Stimulated activated naive CD4-positive, alpha-beta T cell treated with Interleukin-2 at 50 U/mL for 16 hours (primary cell): Measurements from ENCODE around the gene CDKL5.
"Not testable (repeated sequence)": the region's sequence is repeated elsewhere in the genome, so short reads cannot be mapped to it uniquely, and the experiment has no call there.

Experiments
- DNase-seq: peaks from one replicate; lab custom pipeline; 2025; lab: John Stamatoyannopoulos, UW

CDKL5 gene

DNA sequence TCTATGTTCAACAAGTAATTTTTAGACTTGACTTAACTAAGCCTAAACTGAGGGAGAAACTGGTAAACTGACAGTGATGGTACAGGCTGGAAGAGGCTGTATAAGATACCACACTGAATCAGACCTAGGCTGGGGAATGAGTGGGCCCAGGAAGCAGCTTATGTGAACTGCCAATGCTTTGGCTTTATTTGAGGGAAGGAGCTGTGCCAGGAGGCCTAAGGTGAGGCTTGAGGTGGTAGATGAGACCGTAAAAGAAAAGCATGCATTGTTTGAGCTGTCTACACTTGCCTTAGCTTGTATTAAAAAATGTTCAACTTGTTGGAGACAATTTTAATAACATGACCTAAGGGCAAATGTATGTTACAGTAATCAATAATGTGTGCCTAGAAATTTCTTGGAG lies 150.3 kb downstream of the CDKL5 start:
- DNase-seq, result no peak

DNA sequence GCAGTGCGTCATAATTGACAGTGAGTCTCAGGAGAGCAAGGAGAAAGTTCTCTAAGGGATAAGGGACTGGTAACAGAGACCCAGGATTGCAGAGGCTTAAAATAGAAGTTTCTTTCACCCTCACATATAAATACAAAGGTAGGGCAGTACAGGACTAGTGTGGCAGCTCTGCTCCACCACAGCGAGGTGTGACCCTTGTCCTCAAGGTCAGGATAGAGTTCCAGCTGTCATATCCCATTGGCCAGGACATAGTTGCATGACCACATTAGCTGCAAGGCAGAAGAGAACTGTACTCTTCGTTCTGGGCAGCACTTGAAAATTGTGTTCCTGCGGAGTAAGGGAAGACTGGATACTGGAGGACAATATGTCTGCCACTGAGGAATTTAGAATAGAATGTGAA lies 152.0 kb downstream of the CDKL5 start:
- no peak for DNase-seq

DNA sequence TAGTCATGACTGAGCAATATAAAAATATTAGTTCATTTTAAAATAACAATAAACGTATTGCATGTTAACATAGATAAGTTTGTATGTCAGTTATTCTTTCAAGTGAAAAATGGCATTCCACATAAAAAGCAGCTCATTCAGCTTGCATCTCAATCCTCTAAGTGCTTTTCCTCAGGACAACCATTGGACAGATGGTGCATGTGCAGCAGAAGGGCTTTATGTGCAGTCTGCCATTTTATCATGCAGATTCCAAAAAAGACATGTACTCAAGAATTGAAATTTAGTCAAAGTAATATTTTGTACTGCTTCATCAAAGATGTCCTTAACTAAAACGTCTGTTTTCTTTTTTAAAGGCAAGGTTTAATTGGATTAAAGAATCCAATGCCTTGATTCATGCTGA lies 153.1 kb downstream of the CDKL5 start:
- DNase-seq, result no peak

DNA sequence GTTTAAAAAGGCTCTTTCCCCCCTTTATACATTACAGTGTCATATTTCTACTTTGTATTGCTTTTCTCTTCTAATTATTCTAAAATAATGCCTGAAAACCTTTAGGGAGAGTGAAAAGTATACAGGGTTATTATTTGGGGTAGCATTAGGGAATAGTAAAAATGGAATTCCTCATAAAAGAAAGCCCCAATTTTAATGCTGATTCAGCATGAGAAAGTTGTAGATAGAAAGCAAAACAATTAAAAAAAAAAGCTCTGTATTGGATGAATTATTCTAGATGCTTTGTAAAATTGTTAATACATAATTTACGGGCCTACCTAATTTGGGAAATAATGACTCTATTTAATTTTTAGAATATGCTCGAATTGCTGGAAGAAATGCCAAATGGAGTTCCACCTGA lies 154.1 kb downstream of the CDKL5 start:
- no peak for DNase-seq

DNA sequence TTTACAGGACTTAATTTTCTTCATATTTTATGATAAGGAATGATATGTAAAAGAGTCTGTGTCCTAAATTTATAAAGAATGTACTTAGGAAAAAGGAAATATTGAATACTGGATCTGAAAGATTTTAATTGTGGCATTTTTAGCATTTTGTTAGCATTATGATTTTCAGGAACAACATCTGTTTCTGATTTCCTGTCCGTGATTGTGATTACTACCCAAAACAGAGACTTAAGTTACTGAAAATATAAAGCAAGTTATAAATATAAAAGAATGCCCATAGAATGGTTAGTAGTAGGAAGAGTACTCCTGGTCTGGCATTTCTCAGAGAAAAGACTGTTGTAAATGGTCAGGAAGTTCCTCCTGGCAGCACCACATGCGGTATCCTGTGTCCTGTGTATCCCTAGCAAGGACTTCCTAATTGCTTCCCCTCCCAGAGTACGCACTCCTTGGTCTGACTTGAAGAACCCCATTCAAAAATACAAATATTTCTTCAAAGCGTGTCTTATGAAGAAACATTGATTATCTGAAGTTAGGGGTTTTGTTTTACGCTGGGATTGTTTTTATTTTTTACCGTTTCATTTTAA lies 157.6 kb downstream of the CDKL5 start:
- no peak for DNase-seq

DNA sequence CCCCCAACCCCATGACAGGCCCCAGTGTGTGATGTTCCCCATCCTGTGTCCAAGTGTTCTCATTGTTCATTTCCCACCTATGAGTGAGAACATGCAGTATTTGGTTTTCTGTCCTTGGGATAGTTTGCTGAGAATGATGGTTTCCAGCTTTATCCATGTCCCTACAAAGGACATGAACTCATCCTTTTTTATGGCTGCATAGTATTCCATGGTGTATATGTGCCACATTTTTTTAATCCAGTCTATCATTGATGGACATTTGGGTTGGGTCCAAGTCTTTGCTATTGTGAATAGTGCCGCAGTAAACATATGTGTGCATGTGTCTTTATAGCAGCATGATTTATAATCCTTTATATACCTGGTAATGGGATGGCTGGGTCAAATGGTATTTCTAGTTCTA lies 163.9 kb downstream of the CDKL5 start:
- not testable (repeated sequence) for DNase-seq

DNA sequence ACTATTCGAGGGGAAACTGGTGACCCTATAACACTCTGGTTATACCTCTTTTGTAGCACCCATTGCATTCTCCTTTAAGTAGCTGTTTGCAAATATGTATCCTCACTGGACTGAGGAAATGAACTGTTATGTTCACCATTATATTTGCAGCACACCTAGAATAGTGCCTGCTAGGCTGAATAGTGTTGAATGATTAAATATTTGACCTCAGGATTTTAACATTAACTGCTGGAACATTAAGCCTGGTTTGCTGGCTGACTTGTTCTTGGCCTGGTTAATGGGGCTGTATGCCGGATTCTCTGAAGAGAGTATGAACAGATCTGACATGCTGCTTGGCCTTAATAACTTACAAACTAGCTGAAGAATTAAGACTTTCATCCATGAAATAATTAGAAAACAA lies 166.4 kb downstream of the CDKL5 start:
- DNase-seq, result no peak

DNA sequence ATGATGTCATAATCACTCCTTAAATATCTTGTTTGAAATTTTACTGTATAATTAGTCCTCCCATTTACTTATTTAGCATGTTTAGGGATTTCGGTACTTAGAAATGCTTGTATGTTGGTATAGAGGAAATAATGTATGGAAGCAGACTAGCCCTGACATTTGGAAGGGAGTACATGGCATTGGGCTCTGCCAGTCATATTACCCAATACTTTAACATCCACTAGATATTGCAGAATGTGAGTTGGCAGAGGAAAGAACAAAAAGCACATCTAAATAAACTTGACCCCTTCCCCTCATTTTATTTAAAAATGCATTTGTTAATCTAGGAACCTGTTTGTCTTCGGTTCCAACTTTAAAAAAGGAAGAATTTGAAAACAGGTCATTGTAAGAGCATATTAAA lies 168.7 kb downstream of the CDKL5 start:
- DNase-seq, result no peak

DNA sequence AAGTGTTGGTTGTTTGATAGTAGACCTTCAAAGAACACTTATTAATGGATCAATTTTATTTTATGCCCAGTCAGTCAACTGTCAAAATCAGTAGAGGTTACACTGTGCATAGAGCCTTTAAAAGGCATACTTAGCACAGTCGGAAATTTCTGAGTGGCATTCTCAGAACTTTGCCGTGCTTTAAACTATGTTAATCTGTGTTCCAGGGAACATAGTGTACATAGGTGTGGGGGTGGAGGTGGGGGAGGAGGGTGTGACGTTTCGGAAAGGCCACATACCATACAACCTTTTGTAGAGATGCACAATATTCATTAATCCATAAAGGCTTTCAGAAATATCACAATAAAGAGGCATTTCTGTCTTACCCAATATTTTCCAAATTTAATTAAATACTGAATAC lies 170.7 kb downstream of the CDKL5 start:
- no peak for DNase-seq

DNA sequence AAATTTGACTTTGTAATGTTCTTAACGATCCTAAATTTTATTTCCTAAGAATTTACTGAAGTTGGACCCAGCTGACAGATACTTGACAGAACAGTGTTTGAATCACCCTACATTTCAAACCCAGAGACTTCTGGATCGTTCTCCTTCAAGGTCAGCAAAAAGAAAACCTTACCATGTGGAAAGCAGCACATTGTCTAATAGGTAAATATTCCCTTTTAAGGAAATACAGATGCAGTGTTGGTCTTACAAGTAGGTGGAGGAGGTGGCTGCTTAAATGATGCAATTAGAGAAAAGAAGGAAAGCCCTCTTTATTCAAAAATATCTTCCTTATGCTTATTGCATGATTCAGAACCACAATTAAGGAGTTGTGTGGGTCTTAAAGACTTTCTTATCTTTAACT lies 173.0 kb downstream of the CDKL5 start:
- no peak for DNase-seq

DNA sequence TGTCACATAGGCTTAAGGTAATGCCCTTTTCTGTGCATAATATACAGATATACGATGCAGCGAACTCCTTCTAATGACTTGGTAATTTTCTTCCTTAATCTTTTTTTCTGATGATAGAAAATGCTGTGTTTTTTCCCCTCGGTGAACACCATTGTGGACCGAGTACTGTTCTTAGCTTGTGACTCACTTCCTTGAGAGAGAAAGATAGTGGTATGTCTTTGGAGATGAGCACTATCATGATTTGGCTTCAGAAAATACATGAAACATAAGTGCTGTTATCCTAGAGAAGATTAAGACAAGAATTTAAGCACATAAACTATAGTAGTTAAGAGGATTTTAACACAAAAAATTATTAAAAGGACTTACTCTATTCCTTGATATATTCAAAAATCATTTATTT lies 182.6 kb downstream of the CDKL5 start:
- no peak for DNase-seq

DNA sequence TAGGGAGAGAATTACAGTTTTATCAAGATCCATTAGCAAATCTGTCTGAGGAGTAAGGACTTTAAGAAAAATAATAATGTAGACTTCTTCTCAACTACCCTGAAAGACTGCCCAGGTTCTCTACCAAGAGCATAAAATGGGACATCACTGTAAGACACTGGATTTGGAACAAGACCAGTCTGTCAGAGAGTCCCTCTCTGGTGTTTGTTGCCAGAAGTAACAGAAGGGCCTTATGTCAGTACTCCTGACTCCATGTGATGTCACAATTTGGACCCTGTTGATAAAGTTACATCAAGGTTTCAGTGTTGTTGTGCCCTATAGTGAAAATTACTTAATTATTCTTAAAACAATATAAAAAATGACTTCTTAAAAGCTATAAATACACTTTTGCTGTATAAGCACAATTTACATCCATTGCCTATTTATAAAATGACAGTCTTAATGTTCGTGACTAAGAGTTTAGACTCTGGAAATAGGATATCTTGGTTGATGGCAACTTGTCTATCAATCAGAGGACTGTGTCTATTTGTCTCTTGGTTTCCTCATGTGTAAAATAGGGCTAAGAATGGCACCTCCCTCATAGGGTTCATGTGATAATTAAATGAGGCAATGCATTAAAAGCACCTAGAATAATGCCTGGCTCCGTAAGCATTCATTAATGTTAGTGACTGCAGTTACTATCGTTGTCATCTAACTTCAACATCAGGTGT lies 188.7 kb downstream of the CDKL5 start:
- no peak for DNase-seq

DNA sequence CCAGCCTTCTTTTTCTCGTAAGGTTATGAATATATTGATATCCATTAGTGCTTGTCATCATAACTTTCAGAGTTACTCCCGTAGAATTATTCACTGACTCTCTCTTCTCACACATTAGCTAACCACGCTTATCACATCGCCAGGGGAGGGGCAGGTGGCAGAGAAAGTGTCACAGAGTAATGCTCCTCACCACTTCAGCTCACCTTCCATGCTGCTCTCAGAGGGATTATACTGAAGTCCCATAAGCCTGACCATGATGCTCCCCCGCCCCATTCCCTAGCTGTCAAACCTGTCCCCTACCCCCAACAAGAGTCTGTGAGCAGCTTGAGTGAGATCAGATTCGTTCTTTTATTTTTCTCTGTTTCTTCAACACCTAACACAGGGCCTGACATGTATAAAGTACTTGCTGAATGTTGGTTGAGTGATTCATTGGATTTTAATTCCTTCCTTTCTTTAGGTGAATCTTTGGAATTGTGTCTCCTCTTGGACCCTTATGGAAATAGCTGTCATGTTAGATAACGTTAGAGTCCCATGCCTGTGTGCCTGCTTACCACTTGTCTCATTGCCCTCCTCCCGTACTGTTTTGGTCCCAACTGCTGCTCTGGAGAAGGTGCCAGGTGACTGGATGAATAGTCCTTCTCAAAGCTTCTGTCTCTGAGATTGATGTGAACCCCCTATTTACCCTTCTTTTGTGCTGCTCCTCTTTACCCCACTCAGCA lies 191.4 kb downstream of the CDKL5 start:
- no peak for DNase-seq

DNA sequence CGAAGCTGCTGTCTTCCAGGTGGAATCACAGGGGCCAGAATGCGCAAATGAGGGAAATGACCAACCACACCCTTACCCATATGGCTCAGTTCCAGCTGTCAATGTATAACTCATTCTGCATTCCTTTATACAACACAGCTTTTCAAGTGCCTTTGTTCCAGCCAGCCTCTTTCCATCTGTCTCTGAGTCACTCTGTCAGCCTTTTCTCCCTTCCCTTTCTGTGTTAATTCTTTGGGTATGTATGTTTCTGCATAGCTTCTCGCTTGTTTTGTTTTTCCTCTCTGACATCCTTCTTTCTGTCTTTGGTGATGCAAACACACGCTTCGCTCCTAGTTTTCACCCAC lies 192.0 kb downstream of the CDKL5 start:
- DNase-seq, result no peak

DNA sequence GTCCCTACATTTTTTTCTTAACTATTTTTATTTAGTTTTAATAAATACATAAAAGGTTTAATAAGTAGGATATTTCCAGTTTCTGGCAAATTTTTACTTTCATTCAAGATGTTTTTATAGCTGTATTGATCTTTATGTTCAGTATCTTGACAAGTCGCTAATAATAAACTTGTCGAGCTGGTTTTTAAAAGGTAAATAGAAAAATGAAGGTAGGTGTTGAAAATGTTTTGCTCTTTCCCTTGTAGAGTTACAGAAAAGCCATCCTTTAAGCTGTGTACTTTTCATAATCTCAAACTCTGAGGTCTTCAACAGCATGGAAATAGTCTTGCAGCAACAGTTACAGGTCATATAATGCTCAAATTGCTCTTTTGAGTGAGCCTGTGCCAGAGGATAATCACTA lies 193.9 kb downstream of the CDKL5 start:
- DNase-seq, result no peak

DNA sequence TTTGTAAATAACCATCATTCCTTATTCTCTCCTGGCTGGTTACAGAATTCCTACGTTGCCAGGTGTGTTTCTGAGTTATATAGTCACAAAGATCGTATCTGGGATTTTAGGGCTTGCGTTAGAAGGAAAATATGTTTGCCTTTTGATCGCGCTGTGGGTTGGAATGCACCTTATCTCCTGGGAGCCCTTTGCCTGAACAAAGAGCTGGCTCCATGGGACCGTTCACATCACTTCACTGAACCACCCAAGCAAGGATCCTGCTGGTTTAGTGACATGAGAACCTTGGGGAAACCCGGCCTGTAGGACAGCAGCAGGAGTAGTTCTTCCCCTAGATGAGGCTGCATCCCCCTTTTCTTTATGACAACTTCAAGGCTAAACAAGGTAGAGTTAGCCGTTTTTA lies 194.9 kb downstream of the CDKL5 start:
- no peak for DNase-seq

DNA sequence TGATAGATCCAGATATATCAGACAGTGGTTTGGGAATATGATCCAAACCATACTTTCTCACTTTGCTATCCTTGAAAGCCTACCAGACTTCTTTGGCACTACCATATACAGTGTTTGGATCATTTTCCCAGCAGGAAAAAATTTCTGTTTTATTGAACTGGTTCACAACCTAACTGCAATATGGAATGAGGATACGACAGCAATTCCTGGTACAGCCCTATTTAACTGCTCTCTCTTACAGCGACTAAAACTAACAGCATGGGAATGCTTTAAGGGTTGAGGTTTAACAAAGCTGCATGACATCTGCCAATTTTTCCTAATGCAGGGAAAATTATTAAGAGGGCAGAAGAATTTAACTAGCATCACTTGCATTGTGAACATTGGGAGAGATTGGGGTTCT lies 199.2 kb downstream of the CDKL5 start:
- DNase-seq, result no peak

DNA sequence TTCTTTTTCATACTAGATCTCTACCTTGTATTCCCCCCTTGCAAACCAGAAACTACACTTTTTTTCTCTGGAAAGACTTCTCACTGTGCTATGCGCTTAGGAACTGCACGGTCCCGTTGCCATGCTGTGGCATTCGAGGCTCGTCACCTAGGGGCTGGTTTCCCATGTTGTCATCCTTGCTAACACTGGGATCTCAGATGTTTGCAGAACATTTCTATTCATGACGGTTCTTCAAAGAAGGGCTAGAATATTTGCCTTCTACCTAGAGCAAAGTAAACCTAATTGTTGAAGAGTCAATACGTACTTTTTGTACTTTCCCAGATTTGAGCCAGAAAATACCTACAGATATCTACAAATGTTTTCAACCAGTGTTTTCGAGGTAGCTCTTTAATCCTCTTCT lies 205.5 kb downstream of the CDKL5 start:
- DNase-seq, result no peak

DNA sequence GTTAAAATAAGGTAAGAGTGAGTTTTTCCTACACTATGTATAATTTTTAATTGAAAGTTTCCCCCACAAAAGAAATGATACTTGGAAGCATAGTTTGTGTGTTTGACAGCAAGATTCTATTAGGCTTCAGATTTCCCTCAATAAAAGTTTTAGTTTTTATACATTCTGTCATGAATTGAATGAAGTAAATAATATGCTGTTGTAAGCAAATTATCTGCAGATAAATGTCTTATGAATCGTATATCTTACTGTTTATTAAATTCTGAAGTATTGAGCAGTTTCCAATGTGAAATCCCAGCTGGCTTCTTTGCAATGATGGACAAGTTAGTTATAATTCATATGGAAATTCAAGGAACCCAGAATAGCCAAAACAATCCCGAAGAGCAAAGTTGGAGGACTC lies 213.0 kb downstream of the CDKL5 start:
- no peak for DNase-seq

DNA sequence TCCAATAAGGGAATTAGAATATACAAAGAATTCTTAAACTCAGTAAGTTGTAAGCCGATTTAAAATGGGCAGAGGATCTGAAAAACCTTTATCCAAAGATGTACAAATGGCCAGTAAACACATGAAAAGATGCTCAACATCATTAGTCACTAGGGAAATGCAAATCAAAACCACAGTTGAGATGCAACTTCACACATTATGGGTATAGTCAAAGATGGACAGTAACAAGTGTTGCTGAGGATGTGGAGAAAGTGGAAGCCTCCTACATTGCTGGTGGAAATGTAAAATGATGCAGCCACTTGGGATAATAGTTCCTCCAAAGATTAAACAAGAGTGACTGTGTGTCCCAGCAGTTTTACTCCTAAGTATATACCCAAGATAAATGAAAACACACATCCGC lies 213.9 kb downstream of the CDKL5 start:
- no peak for DNase-seq

DNA sequence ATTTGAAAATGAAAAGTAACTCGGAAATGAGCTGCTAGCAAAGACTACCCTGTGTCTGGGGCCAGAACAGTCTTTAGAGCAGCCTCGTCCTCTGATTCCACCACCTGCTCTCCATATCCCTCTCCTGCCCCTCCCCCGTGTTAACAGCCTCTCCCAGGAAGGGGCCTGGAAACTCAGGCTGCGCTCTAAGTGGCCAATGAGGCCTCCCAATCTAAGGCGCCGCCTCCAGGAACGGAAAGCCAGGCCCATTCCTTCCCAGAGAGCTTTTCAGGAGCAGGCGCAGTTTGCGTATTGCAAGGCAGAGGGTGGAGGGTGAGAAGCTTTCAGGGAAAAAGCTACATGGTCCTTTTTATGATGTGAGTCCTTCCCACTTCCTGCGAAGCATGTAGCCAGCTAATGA lies 215.3 kb downstream of the CDKL5 start:
- DNase-seq, result no peak

DNA sequence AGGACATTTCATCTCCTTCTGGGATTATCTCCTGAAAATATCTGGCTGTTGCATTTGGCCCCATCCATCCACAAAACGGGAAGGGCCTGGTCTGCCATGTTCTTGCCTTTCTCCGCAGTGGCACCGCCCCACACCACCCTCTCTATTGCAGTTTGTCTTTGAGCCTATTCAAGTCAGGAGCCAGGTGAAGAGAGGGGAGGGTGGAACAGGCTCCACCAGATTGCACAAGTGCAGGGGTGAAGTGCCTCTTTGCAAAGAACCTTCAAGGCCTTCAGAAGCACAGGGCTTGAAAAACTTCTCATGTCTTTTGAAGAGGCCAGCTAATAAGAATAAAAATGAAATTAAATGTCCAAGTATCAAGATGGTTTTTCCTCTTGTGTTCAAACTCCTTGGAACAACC lies 217.8 kb downstream of the CDKL5 start:
- no peak for DNase-seq

DNA sequence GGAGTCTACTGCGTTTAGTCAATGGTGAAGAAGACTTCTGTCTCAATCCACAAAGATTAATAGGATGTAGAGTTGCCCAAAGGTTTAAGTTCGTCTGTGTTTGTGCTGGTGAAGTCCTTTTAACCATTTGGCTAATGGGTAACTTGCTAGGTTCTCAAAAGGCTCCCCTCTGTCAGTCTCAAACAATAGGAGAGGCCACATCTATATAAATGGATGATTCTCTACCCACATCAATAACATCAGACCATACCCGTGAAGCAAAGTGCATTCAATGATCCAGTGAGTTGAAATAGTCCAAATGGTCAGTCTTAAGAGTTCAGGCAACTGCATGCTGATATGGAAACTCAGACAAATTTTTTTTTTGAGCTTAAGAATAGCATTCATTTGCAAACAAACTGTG lies 218.4 kb downstream of the CDKL5 start:
- DNase-seq, result no peak

DNA sequence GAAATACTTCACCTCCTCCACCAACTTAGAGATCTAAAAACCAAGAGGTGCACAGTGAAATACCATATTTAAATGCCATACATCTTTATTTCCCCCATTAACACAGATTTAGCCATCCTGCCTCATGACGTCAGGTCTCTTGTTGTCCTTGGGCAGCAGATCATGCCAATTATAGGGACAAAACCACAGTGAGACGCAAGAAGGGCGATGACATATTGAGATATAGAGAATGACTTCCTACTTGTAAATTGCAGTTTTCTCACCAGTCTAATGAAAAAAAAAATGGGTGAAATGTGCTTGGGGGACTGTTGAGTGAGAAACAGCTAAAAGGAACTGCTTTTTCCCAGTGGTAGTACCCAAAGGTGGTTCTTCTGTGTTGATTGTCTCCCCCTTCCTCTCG lies 222.2 kb downstream of the CDKL5 start:
- DNase-seq, result no peak
